PFSK-1 (cell line): ENCODE measurements around the gene TRIM61.

Experiments
- FOXP2 ChIP-seq: optimal IDR thresholded peaks from 2 replicates; pipeline ENCODE3; 2011; ENCODE audit warnings: borderline replicate concordance, control low read depth, inconsistent platforms; ENCODE audit not compliant: insufficient read depth; ENCODE audit errors: extremely low read length, extremely low read depth
- POLR2AphosphoS5 ChIP-seq: IDR thresholded peaks from 2 replicates; pipeline ENCODE4 v1.6.1; 2012; ENCODE audit warnings: low read depth, mild to moderate bottlenecking, control low read depth, low read length, moderate library complexity
- SIN3A ChIP-seq: IDR thresholded peaks from 2 replicates; pipeline ENCODE4 v1.6.1; 2012; ENCODE audit warnings: mild to moderate bottlenecking, low read length, moderate library complexity, borderline replicate concordance; ENCODE audit not compliant: insufficient read depth
- TAF1 ChIP-seq: IDR thresholded peaks from 2 replicates; pipeline ENCODE4 v1.6.1; 2012; ENCODE audit warnings: low read length, control low read depth, borderline replicate concordance; ENCODE audit not compliant: insufficient read depth
- TF ChIP-seq, protein P1 (sequence below), 2 experiments: IDR thresholded peaks; 2 replicates each; pipeline versions ENCODE4 v1.6.1 to v1.8.0; 2011 to 2012; ENCODE audit warnings: low read depth in 2 of 2, low read length in 2 of 2, control low read depth in 1 of 2, inconsistent platforms in 1 of 2, mild to moderate bottlenecking in 1 of 2, moderate library complexity in 1 of 2; ENCODE audit not compliant: insufficient read depth in 1 of 2

TRIM61 gene

DNA sequence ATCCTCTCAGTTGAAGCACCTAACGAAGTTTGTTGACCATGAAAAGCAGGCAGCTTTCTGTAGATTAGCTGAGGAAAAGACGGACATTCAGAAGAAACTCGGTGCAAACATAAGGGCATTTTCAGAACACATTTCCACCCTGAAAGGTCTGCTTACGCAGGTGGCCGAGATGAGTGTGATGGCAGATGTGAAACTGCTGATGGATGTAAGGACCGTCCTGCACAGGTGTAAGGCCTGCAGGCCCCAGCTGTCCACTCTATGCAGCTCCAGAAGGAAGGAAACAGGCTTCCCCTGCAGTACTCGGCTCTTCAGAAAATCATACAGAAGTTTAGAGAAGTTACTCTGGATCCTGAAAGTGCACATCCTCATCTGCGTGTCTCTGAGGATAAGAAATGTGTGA is 33.5 kb upstream of the TRIM61 start:
- TF ChIP-seq FOXP2 (no peak), TAF1 (no peak), SIN3A (no peak), POLR2AphosphoS5 (no peak)
- TF ChIP-seq, protein P1, sequence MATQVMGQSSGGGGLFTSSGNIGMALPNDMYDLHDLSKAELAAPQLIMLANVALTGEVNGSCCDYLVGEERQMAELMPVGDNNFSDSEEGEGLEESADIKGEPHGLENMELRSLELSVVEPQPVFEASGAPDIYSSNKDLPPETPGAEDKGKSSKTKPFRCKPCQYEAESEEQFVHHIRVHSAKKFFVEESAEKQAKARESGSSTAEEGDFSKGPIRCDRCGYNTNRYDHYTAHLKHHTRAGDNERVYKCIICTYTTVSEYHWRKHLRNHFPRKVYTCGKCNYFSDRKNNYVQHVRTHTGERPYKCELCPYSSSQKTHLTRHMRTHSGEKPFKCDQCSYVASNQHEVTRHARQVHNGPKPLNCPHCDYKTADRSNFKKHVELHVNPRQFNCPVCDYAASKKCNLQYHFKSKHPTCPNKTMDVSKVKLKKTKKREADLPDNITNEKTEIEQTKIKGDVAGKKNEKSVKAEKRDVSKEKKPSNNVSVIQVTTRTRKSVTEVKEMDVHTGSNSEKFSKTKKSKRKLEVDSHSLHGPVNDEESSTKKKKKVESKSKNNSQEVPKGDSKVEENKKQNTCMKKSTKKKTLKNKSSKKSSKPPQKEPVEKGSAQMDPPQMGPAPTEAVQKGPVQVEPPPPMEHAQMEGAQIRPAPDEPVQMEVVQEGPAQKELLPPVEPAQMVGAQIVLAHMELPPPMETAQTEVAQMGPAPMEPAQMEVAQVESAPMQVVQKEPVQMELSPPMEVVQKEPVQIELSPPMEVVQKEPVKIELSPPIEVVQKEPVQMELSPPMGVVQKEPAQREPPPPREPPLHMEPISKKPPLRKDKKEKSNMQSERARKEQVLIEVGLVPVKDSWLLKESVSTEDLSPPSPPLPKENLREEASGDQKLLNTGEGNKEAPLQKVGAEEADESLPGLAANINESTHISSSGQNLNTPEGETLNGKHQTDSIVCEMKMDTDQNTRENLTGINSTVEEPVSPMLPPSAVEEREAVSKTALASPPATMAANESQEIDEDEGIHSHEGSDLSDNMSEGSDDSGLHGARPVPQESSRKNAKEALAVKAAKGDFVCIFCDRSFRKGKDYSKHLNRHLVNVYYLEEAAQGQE (IDR thresholded peaks at IDR 0.05; ENCODE audit: insufficient read depth in 1 of 2, low read depth in 2 of 2, low read length in 2 of 2): no peak

DNA sequence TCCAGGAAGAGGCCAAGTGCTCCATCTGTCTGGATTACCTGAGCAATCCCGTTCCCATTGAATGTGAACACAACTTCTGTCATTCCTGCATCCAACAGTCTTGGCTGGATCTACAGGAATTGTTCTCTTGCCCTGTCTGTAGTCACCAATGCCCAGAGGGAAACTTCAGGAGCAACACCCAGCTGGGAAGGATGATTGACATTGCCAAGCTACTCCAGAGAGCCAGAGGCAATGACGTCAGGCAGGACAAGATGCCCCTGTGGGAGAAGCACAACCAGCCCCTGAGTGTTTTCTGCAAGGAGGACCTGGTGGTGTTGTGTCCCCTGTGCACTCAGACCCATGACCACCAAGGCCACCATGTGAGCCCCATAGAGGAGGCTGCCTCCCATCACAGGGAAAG is 33.0 kb upstream of the TRIM61 start:
- TF ChIP-seq SIN3A (no peak), FOXP2 (no peak), TAF1 (no peak), POLR2AphosphoS5 (no peak)
- TF ChIP-seq, protein P1 (IDR thresholded peaks at IDR 0.05; ENCODE audit: insufficient read depth in 1 of 2, low read depth in 2 of 2, low read length in 2 of 2): no peak

DNA sequence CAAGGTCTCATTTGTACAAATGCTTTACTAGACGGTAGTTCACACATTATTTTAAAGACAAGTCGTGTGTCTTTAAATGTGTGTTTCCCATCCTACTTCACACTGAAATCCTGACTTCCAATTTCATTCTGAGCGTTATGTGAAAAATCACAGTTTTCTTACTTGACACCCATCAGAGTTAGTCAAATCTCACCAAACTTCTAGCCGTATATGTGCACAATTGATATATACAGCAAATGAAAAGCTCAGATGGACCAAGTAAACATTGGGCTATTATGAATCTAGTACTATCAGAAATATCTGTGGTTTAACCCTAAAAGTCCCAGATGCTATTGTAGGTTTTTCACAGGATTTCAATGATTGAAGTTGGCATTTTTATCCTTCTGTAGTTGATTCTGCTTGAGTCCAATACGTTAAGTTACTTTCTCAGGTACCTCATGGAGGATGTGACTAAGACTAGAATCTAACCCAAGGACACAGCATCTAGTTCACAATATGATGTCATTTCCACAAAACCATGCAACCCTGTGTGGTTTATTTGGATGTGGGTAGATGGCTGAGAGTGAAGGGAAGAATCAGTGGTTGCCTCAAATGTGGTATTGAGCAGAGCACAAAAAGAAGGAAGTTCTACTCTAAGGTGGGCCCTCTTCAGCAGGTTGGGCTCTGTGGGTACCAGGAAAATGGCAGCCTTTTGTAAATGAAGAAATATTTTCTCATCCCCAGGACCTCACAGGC is 32.2 kb upstream of the TRIM61 start:
- TF ChIP-seq SIN3A (no peak), FOXP2 (no peak), POLR2AphosphoS5 (no peak), TAF1 (no peak)
- TF ChIP-seq, protein P1 (IDR thresholded peaks at IDR 0.05; ENCODE audit: insufficient read depth in 1 of 2, low read depth in 2 of 2, low read length in 2 of 2): no peak

DNA sequence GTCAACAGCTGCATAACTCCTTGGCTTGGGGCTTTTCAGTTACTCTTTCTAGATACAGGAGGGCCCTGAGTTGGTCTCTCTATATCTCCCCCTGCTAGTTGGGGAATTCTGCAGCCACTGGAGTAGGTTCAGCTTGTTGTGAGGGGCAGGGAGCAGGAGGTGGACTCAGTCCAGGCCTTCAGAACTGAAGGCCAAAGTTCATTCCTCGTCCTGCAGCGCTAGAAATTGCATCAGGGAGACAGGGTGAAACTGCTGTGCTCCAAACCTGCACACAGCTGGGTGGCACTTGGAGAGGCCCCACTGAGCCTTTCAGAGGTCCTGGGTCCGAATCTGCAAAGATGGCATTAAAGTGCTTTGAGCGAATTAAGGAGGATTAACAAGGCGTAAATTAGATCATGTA is 29.4 kb upstream of the TRIM61 start:
- TF ChIP-seq POLR2AphosphoS5 (no peak), TAF1 (no peak), SIN3A (no peak), FOXP2 (no peak)
- TF ChIP-seq, protein P1 (IDR thresholded peaks at IDR 0.05; ENCODE audit: insufficient read depth in 1 of 2, low read depth in 2 of 2, low read length in 2 of 2): no peak
